Stomach (tissue), 4 donors: ENCODE results near the gene KRTAP5-4.
A peak's percentile ranks its signal among the peaks of the same experiment; 100 is the strongest.

ENCODE experiments used
- EP300 ChIP-seq: sonication (generic); formaldehyde crosslinking; IDR thresholded peaks from one replicate; pipeline ENCODE4 v1.6.1; 2017; ENCODE audit warnings: antibody characterized with exemption
- POLR2A ChIP-seq, 4 donors: fragments of 450-650 bp; IDR thresholded peaks; one replicate each; pipeline ENCODE4 v1.6.1; 2016; ENCODE audit warnings: antibody characterized with exemption in 4 of 4, control low read depth in 2 of 4, mild to moderate bottlenecking in 1 of 4, moderate library complexity in 1 of 4
- POLR2AphosphoS5 ChIP-seq, 3 donors: sonication (generic); formaldehyde crosslinking; IDR thresholded peaks; one replicate each; pipeline ENCODE4 v1.6.1; 2016; ENCODE audit warnings: antibody characterized with exemption in 3 of 3
- TF ChIP-seq, protein P1 (sequence below), 7 experiments: fragments of 450-650 bp in 4 of 7; fragments of 200-600 bp in 3 of 7; sonication (generic) in 3 of 7; IDR thresholded peaks; one replicate each; pipeline ENCODE4 v1.5.1; 2016 to 2019; ENCODE audit warnings: antibody characterized with exemption in 7 of 7, control low read depth in 2 of 7, mild to moderate bottlenecking in 1 of 7

DNA sequence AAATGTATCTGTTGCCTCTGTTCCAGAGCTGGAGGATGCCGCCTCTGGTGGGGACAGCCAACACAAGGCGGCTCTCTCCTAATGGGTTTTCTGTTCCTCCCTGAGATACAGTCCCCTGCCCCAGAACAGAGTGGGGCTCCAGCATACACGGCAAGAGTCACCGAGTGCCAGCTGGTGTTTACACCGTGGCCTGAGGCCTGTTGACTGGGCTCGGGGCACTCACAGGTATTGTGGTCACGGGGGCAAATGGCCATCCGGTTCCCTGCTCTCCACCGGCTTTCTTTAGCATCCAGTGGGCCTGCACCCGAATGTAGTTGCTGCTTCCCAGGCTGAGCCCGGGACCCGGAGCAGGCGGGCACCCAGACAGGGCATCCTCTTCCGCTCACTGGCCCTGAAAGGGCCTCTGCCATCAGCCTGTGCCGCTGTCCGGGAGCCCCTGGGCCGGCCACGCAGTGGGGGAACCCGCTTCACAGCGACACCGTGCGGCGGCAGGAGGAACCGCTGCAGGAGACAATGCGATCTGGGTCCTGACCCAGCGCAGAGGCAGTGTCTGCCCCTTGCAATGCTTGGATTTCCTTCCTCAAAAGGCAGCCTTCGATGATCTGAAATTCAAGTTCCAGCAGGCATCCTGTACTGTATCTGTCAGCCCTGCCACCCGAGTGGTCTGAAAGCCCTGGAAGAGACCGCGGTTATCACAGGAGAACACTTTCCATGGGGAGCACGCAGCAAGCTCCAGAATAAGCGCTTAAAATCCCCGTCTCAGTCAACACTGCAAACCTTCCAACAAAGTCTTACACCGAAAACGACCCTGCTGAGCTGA is 6.8 kb upstream of the KRTAP5-4 start:
- TF ChIP-seq, protein P1, sequence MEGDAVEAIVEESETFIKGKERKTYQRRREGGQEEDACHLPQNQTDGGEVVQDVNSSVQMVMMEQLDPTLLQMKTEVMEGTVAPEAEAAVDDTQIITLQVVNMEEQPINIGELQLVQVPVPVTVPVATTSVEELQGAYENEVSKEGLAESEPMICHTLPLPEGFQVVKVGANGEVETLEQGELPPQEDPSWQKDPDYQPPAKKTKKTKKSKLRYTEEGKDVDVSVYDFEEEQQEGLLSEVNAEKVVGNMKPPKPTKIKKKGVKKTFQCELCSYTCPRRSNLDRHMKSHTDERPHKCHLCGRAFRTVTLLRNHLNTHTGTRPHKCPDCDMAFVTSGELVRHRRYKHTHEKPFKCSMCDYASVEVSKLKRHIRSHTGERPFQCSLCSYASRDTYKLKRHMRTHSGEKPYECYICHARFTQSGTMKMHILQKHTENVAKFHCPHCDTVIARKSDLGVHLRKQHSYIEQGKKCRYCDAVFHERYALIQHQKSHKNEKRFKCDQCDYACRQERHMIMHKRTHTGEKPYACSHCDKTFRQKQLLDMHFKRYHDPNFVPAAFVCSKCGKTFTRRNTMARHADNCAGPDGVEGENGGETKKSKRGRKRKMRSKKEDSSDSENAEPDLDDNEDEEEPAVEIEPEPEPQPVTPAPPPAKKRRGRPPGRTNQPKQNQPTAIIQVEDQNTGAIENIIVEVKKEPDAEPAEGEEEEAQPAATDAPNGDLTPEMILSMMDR (IDR thresholded peaks at IDR 0.05) = peak in 5 of 7 experiments; percentile 27 to 91 (median 85)
- TF ChIP-seq POLR2A (IDR thresholded peaks at IDR 0.05) (no peak), EP300 (no peak), POLR2AphosphoS5 (IDR thresholded peaks at IDR 0.05) (no peak)
